ENCODE data around the gene ENPP7.

The ENPP7 gene

DNA sequence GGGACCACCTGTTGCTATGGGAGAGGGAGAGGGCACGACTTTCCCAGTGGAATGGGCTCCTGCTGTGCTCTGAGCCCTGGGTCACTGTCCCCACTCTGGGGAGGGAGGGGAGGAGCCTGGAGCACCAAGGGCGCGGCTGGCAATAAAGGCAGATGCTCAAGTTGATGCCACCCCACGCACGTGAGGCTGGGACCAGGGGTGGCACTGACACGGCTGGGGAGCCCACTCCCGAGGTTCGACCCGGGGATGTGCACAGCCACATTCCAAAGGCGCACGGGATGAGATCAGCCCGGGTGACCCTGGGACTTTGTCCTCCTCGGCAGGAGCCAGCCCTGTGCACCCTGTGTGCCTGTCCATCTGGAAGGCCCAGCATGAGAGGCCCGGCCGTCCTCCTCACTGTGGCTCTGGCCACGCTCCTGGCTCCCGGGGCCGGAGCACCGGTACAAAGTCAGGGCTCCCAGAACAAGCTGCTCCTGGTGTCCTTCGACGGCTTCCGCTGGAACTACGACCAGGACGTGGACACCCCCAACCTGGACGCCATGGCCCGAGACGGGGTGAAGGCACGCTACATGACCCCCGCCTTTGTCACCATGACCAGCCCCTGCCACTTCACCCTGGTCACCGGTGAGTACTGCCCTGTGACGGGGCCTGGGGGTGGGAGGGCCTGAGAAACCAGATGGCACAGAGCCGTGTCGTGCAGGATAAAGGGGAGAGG, at the start of gene ENPP7:
Gene ENPP7, plus strand, starts transcription at position 175 of the 715 bp plus-strand sequence. Its CDS starts 197 bp downstream, at position 372.
- no peak for DNase-seq

- no peak for DNase-seq
These were observed 49.6 kb upstream of the ENPP7 start for GRCh38 chr17:79681101-79681621.

GRCh38 chr17:79681628-79682261, 49.0 kb upstream of the ENPP7 start:
- no peak for DNase-seq

DNA sequence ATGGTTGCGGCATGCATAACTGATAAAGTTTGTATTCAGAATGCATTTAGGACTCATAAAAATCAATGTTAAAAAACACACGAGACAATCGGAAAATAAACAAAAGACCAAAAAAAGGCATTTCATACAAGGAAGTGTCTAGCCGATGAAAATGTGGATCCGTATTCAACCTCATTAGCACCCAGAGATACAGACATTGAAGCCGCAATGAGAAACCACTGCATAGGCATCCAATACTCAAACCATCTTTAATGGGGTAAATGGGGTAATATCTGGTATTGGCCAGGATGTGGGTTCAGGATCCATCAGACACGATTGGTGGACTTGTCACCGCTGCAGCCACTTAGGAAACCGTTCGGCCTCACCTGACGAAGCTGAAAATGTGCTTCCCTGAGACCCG, 47.4 kb upstream of the ENPP7 start:
- DNase-seq = no peak

DNA sequence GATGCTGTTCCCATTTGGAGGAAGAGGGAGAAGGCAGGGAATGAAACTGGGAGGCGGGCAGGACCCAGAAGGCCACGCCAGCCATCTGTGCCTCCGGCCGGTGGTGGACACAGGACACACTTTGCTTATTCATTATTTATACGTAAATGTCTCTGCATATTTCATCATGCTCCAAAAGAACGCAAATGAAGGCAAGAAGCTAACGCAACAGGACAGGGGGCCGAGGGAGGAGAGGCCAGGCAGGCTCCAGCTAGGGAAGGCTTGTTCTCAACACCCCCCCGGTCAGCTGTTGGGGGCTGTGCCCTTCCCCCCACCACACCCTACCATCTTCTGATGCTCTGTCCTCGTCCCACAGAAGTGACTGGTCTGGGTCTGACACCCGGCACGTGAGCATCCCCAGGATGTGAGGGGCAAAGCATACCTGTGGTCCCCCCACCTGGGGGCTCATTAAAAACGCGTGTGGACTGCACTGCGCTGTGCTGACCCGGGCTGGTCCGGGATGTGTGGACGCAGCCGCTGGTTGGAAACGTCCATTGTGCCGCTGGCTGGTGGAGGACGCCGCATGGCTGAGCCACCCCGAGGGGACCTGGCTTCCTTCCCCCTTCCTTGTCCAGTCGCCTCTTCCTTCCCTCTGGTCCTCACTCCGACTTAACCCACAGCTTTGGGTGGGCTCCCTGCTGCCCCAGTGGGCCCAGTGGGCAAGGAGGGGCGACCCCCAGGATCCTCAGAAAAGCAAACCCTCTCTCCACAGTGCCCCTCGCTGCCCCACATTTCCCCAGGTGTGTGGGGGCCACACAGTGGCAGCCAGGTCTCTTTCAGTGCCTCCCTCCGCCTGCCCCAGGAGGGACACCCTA, 46.4 kb upstream of the ENPP7 start:
- no peak for DNase-seq

- no peak for DNase-seq
These were observed 45.6 kb upstream of the ENPP7 start for GRCh38 chr17:79685121-79685520.

DNA sequence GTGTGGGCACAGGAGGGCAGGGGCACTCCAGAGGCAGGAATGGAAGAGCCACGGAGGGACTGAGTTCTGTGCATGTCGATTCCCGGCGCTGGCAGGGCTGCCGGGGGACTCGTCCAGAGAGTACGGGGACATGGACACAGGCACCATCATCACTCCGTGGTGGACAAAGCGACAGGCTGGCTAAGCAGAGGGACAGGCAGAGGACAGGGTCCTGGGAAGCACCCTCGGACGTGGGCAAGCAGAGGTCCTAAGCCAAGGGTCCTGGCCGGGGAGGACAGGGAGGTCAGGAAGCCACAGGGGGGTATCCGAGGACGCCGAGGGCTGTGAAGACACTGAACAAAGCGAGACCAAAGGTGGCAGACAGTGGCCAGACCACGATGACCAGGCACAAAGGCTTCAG, 44.3 kb upstream of the ENPP7 start:
- no peak for DNase-seq

- no peak for DNase-seq
These were observed 40.3 kb upstream of the ENPP7 start for GRCh38 chr17:79690466-79690865.

DNA sequence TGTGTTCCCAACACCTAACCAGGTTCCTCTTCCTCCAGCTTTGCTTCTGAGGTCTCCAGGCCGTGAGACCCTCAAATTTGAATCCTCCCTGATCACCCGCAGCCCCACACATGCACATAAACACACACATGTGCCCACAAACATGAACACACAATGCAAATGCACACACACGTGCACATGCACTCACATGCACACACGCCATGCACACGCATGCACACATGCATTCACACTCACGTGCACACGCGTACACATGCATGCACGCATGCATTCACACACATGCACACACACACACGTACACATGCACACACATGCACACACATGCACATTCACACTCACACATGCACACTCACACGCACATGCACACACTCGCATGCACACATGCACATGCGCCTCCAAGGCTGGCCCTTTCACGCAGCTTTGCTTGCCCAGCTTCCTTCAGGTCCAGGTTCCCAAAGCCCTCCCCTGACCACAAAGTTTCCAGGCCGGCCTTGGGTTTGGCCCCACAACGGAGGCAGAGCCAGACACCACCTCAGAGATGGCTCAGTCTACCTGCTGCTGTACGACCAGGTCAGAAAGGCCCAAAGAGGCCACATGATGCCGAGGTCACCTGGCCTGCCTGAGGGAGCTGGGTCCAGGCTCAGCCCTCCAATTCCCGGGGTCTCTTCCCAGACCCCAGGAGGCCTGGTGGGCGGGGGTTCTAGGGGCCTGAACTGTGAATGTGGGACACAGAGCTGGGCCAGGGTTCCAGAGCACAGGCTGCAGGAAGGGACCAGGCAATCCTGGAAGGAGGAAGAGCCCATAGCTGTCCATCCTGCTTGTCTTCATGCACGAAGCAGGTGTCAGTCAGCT, 39.5 kb upstream of the ENPP7 start:
- no peak for DNase-seq

DNA sequence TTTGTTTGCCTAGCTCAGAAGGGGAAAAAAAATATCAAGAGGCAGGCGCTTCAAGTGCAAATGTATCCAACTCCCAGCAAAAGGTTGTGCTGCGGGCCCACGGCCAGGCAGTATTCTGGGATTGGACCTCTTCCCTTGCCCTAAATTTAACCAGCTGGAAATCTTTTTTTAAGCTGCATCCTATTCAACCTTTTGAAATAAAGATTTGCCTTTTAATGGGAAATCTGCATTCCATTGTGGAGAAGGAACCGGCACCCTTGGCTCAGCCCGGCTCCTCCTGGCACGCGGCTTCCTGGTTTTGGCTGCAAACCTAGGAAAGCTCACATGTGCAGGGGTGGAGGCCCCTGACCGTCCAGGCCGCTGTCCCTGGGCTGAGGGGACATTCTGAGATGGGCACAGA, 38.8 kb upstream of the ENPP7 start:
- DNase-seq = no peak

GRCh38 chr17:79693419-79693818, 37.3 kb upstream of the ENPP7 start:
- DNase-seq = no peak

- DNase-seq = no peak
These were observed 35.4 kb upstream of the ENPP7 start for GRCh38 chr17:79695293-79695790.

DNA sequence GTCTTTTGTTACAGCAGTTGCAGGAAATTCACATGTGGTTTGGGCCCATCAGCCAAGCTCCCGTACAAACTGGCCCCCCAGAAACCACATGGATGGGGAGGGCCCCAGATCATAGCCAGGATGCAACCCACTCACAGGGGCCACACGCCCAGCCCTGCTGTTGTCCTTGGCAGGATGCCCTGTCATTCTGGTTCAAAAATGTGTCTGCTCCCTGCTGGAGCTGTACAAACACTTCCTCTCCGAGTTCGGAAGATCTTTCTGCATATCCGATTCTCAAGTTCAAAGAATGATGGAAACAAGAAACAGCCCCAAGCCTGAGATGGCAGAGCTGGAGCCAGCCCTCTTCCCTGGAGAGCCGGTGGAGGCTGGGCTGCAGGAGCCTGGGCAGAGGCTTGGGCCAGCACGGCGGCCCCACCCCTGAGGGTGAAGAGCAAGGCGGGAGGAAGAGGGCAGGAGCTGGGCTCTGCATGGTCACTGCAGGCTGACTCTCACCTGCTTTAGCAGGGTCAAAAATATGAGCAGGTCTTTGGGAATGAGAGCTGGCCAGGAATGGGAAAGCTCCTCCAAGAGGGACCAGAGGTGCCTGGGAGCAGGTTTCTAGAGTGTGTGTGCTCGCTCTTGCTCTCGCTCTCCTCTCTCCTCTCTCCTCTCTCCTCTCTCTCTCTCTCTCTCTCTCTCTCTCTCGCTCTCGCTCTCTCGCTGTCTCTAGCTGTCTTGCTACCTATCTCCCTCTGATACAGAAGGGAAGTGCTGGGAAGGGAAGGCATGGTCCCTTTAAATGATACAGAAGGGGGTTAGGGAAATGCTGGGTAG, 34.7 kb upstream of the ENPP7 start:
- no peak for DNase-seq

- no peak for DNase-seq
These were observed 34.1 kb upstream of the ENPP7 start for GRCh38 chr17:79696610-79696982.

DNA sequence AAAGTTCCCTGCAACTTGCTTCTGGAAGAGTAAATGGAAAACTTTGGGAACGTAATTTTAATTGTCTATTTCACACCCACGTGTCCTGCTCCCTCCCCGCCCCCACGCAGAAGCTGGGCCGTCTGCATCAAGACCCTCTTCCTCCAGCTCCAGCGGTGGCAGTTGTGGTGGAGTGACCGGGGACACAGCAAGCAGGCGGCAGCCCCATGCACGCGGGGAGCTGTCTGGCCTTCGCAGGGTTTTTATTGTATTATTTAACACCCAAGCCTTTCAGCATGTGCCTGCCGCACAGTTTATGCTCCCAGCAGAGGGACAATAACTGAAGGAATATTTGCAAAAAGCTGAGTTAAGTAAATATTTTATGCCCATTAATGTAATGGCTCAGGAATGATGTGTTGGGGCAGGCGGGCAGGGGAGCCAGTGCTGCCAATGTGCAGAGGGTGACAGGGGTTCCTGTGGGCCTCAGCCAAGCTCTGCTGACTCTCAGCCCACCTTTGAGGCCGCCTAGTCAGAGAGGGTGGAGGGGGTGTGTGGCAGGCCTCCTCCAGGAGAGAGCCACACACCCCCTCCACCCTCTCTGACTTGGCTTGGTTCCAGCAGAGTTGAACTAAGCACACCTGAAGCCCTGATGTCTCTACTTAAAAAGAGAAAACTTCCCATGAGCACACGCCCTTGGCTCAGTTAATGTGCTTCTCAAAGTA, 32.4 kb upstream of the ENPP7 start:
- no peak for DNase-seq

DNA sequence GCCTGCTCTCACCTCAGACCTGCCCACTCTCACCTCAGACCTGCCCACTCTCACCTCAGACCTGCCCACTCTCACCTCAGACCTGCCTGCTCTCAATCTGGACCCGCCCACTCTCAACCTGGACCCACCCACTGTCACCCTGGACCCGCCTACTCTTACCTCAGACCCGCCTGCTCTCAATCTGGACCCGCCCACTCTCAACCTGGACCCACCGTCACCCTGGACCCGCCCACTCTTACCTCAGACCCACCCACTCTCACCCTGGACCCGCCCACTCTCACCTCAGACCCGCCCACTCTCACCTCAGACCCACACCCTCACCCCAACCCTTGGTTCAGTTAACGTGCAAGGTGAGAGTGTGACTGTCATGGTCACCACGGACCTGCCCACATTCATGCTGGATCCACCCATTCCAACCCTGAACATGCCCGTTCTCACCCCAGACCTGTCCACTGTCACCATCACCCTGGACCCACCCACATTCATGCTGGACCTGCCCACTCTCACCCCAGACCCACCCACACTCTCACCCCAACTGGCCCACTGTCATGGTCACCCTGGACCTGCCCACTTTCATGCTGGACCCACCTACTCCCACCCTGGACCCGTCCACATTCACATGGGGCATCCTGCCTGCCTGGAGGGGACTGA, 31.2 kb upstream of the ENPP7 start:
- no peak for DNase-seq

GRCh38 chr17:79700592-79700991, 30.2 kb upstream of the ENPP7 start:
- no peak for DNase-seq

DNA sequence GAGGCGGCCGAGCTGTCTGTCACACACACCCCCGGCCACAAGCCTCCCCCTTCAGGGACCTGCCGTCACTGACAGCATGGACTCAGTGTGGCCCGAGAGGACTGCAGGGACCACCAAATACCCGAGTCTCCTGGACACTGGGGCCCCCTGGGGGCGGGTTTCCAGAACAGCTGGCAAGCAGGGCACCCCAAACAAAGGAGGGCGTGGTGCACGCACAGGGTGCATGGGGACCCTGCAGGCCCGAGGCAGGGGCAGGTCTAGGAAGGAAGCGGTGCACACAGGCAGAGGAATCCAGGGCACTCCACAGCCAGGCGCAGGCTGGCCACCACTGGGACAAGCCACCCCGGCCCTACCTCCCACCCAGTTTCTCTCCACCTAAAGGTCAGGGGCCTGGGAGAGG, 28.7 kb upstream of the ENPP7 start:
- no peak for DNase-seq

GRCh38 chr17:79702550-79703236, 28.1 kb upstream of the ENPP7 start:
- DNase-seq = no peak

GRCh38 chr17:79704691-79705090, 26.1 kb upstream of the ENPP7 start:
- DNase-seq = no peak

All from activated gamma-delta T cell treated with Interleukin-2 at 50 U/mL for 16 hours (primary cell).